GM15510 (cell line): Measurements from ENCODE around the gene PPP4R4.

Experiments used
- POLR2A ChIP-seq: IDR thresholded peaks from 3 replicates; pipeline ENCODE4 v1.6.1; 2011; ENCODE audit warnings: borderline replicate concordance; ENCODE audit not compliant: insufficient read length; ENCODE audit errors: extremely low read depth

Gene PPP4R4

GRCh38 chr14:94304243-94304642 lies 130.1 kb downstream of the PPP4R4 start:
- TF ChIP-seq POLR2A: no peak

DNA sequence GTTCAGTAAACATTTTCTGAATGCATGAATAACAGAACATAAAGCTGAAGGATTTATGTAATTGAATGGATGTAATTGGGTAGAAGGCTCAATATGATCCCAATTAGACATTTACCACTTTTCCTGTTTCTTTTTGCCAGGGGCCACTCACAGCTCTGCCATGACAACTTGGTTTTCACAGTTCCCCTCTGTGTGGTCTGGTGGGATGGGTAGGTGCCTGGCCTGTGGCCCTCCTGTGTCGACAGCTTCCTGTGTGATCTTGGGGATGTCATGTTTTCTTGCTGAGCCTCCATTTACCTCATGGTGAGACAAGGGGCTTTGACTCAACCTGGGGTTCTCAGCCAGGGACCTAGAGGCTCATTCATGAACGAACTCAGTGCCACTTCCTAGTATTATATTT lies 131.5 kb downstream of the PPP4R4 start:
- TF ChIP-seq POLR2A: no peak

DNA sequence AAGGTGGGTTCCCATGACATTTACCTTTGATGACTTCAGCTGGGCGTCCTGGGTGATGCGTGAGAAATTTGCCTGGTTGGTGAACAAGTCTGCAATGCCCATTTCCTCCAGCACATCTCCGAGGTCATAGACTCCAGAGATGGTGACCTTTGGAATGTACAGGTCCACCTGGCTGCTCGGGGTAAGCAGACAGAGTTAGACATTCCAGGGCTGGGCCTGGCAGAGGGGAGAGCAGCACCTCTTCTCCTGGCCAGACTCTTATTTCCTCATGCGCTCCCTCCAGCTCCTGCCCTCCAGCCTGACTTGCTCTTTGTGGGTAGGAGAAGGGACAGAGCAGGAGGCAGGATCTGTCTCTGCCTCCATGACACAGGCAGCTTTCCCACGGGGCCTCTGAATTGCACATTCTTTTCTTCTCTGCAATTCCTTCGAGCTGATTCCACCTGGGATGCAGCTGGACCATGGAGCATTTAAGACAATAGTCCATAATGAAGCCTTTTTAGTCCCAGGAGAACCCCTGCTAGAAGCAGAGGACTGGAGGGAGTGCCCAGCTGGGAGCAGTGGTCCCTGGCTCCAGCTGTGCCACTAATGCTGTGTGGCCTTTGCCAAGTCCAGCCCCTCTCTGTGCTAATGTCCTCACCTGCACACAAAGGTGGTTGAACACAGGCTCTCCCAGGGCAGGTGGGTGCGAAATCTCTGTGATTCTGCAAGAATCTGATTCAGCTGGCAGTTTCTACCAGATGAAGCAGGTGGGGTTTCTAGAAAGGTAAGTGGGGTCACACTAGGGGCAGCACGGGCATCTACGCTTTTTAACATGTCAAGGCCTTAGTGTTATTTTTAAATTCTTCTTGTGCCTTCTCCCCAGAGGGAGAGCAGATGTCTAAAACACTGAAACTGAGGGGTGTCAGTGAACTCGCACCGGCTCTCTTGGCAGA lies 132.2 kb downstream of the PPP4R4 start:
- no peak for TF ChIP-seq POLR2A

GRCh38 chr14:94307410-94307992 lies 133.4 kb downstream of the PPP4R4 start:
- no peak for TF ChIP-seq POLR2A

DNA sequence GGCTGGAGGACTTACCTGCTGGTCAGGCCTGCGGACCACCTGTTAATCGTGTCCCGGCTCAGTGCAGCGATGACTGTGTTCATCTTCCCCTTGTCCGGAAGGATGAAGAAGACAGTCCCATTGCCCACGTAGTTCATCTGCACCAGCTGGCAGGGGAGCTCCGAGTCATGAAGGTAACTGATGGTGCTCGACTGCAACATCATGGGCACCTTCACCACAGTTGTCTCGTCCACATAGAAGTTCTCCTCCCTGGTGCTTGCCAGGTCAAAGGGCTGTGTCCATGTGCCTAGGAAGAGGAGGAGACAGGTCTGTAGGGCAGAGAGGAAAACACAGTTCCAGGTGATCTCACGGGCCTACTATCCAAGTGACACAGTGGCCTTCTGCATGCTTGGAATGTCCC lies 135.6 kb downstream of the PPP4R4 start:
- no peak for TF ChIP-seq POLR2A

- TF ChIP-seq POLR2A: no peak
Measured at GRCh38 chr14:94310248-94310647, 136.1 kb downstream of the PPP4R4 start.

GRCh38 chr14:94312481-94313246 lies 138.5 kb downstream of the PPP4R4 start:
- no peak for TF ChIP-seq POLR2A

- no peak for TF ChIP-seq POLR2A
Measured at GRCh38 chr14:94313991-94314655, 140.0 kb downstream of the PPP4R4 start.

GRCh38 chr14:94314890-94315289 lies 140.8 kb downstream of the PPP4R4 start:
- TF ChIP-seq POLR2A: no peak

GRCh38 chr14:94316692-94317091 lies 142.6 kb downstream of the PPP4R4 start:
- TF ChIP-seq POLR2A: no peak

- no peak for TF ChIP-seq POLR2A
Measured at GRCh38 chr14:94317259-94317658, 143.1 kb downstream of the PPP4R4 start.

- no peak for TF ChIP-seq POLR2A
Measured at GRCh38 chr14:94320243-94320642, 146.1 kb downstream of the PPP4R4 start.

DNA sequence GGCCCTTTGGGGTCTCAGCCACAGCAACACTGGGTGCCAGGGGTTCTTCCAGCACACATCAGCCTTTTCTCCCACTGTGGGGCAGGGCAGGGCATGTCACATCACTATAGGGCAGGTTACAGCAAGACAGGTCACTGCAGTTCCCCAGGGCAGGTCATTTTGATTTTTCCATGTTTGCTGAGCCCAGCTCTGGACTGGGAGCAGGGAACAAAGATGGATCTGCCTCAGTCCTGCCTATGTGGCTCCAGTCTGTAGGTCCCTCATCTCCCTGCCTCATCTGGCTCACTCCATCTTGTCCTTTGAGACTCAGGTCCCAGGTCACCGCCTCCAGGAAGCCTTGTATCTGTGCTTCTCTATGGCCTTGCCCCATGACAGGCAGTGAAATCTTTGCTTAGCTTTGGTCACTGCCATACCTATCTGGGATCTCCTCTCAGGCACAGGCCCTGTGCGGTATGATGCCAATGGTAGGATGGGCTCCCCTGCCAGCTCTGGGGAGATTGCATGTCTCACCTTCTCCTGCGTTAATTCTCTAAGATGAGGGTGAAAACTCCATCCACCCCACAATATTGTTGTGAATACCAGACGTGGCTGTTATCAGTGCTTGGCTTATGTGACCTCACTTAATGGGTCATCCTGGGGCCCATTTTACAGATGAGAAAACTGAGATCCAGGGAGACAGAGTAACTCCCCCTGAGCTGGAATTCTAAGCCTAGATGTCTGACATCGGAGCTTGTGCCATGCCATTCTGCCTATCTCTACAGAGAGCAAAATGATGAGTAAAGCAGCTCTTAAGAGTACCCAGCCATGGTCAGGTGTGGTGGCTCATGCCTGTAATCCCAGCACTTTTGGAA lies 147.5 kb downstream of the PPP4R4 start:
- TF ChIP-seq POLR2A: no peak

- TF ChIP-seq POLR2A: no peak
Measured at GRCh38 chr14:94322648-94323570, 148.8 kb downstream of the PPP4R4 start, which contains the start of gene SERPINA6. Gene SERPINA6, minus strand, starts transcription at chr14:94323336. Its CDS starts 8,688 bp downstream, at chr14:94314648.

- TF ChIP-seq POLR2A: no peak
Measured at GRCh38 chr14:94328196-94328595, 154.1 kb downstream of the PPP4R4 start.
